GDM1 (cell line): ENCODE results near the gene LHFPL3.
"Not testable (repeated sequence)": the region's sequence is repeated elsewhere in the genome, so short reads cannot be mapped to it uniquely, and the experiment has no call there.

Experiments
- DNase-seq: peaks from one replicate; lab custom pipeline; 2025; lab: John Stamatoyannopoulos, UW

LHFPL3 gene

GRCh38 chr7:104595591-104595990 is 267.2 kb downstream of the LHFPL3 start:
- not testable (repeated sequence) for DNase-seq

DNA sequence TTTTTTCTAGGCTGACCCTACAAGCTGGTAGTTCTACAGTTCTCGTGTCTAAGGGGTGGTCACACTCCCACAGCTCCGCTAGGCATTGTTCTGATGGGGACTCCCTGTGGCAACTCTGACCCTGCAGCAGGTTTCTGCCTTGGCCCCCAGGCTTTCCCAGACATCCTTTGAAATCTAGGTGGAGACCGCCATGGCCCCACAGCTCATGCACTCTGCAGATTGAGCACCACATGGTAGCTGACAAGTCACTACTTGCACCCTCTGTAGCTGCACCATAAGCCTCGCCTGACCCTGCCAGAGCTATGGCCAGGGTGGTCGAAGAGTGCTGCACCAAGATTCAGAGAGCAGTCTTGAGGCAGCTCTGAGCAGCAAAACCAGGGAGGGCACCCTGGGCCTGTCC is 275.6 kb downstream of the LHFPL3 start:
- DNase-seq: no peak

- DNase-seq: no peak
These were observed 276.3 kb downstream of the LHFPL3 start for GRCh38 chr7:104604706-104605105.

- DNase-seq: no peak
These were observed 292.9 kb downstream of the LHFPL3 start for GRCh38 chr7:104621321-104621720.

- no peak for DNase-seq
These were observed 297.6 kb downstream of the LHFPL3 start for GRCh38 chr7:104625956-104626355.

DNA sequence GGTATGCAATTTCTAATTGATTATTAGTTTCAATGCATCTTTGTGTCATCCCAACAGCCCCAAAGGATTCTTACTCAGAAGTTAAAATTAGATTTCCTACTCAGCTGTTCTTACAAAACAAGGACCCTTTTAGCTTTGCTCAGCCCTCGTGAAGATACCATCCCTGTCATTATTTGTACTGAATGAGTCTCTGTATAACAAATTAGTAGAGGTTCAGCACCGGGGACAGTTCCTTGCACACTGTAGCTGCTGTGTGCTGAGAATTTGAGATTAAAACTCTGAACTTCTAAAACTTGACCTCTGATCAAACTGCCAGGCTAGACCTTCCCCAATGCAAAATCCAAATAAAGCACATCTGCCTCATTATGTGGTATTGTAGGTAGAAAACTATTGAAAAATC is 299.1 kb downstream of the LHFPL3 start:
- DNase-seq: no peak

DNA sequence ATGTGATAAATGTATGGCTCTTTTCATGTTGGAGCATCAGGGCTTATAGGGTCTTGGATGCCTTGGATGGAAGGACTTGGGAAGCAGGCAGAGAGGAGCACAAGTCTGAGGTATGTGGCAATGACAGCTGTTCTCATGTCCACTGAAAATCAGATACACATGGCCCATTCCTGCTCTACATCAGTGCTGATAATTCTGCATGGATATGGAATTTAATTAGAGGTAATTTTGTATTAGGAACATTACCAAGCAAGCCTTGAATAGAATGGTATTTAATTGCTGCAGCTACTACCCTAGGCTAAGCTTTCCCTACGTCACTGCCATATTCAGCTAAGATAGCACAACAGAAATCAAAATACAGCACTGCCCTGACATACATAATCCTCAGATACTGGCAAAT is 299.6 kb downstream of the LHFPL3 start:
- DNase-seq: no peak

GRCh38 chr7:104629408-104629807 is 301.0 kb downstream of the LHFPL3 start:
- DNase-seq: no peak

- DNase-seq: no peak
These were observed 312.1 kb downstream of the LHFPL3 start for GRCh38 chr7:104640506-104640905.

- DNase-seq: no peak
These were observed 314.2 kb downstream of the LHFPL3 start for GRCh38 chr7:104642560-104642959.

DNA sequence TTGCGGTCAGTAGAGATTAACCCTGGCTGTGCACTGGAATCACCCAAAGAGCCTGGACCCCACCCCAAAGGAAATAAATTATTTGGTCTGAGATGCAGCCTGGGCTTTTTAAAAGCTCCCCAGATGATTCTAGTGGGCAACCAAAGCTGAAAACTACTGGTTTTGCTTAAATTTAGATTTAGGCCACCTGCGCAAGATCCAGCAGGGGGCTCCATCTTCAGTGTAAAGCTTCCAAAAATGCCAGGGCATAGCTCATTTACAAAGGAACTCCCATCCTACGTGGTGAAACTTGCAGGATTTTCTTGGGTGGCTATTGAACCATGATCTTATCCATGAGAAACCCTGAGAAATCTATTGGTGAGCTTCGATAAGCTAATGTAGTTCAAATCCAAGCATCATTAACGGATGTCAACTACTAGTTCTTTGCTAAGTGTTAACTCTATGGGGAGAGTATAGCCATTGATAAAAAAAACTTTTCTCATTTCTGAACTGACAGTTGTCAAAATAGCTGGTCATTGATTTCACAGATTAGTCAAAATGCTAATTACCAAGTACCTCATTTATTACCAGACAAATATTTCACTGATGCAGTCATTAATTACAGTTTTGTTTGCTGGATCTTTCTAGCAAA is 315.3 kb downstream of the LHFPL3 start:
- no peak for DNase-seq

DNA sequence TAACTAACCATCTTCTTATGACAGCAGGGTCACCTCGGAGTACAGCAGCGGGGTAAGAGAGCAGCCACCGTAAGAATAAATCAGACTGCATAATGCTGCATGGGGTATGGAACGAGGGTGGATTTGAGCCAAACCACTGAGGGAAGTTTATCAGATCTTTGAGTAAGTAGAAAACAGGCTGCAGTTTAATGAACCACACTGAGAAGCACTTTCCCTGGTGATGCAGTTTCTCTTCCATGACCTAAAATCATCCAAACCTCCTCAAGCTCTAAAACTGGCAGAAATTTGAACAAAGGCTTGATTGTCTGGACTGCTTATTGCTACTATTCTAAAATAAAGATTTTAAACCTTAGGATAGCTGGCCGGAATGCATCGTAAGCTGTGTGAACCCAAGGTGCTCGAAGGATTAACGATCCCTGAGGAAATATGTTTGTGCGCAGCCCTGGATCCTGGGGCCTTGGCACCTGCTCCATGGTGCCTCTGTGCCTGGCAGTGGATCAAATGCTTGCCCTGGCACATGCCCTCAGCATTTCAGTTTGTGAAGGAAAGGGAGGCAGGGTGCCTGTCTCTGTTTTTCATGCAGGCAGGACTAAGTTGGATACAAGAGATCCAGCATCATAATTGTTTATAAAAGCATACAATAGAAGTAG is 322.7 kb downstream of the LHFPL3 start:
- no peak for DNase-seq

DNA sequence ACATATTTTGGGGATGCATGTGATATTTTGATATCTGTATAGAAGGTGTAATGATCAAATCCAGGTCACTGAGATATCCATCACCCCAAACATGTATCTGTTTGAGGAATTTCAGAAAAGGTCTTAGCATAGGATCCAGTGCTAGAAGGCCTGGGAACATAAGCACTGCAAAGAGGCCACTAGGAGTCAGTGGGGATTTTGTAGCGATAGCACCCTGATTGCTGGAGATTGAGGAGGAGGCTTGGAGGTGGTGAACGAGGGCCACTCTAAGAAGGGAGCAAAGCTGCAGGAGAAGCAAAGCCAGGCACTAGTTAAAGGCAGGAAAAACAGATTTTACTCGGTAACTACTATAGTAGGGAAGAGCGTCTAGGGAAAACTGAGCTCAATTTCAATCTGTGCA is 324.0 kb downstream of the LHFPL3 start:
- DNase-seq: no peak

DNA sequence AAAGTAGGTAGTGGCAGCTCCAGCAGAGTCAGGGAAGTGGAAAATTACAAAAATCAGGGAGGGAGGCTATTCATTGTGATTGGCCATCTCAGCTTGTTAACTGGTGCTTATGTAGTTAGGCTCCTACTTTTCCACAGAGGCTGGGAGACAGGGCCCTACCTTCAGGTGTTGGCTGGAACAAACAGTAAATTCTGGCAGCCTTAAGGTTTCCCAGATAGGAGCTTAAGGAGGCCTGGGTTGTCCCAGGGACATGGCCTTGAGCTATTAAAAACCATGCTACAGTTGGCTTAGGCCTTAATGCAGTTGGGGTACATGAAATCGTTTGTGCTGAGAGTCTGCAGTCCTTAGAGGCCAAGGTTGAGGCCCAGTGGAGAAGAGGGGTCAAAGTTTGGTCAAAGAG is 324.5 kb downstream of the LHFPL3 start:
- DNase-seq: no peak

DNA sequence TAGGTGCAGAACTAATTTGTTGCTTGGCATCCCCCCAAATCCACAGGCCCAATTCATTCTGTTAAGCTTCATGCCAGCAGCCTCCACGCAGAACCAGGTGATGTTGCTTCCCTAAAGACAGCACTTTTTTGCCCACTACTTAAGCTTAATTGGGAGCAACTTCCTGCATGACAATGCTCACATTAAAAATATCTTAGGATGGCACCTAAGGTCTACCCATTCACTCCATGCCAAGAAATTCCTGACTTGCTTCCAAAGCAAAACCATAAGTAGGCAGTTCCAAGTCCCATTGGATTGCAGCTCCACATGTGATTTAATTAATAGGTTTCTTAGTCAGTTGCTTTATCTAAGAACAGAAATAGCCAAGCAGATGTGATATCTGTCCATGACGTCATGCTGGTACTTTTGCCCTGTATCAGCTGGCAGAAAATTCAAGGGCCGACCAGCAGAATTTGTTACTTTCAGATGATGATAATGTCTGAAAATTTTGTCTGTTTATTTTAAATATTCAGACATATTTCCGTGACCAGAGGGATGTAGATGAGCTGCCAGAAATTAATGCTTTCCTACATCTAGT is 325.5 kb downstream of the LHFPL3 start:
- no peak for DNase-seq

DNA sequence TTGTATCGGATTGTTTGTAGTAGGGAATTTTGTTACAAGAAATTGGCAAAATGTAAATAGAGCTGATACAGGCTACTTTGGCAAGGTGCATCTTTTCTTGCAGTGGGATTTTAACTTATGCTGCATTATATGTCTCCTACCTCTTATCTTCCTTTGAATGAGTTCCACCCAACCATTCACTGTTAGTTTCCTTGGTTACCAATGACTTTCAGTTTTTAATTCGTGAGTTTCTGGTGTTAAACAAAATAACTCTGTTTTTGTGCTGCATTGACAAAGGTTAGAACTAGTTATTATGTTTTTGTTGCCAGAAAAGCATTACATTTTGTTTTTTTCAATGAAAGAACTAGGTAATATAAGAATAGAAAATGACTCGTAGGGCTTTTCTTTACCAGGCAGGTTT is 327.2 kb downstream of the LHFPL3 start:
- no peak for DNase-seq

DNA sequence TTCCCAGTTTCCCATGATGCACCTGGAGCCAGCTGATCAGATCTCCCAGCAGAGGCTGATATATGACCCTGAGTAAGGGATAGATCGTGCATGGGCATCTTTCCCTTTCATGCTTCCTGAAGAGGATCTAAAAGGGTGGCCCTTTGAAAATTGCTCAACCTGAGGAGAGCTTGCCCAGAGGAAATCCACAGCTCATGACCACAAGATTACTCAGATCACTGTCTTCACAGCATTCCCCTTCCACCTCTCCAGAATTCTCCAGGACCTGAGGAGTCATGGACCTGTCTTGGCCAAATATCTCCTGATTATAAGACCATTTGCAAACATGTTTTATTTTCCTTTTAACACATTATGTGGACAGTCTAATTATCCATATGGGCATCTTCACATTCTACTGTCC is 328.1 kb downstream of the LHFPL3 start:
- no peak for DNase-seq

- DNase-seq: no peak
These were observed 328.7 kb downstream of the LHFPL3 start for GRCh38 chr7:104657134-104657533.

- no peak for DNase-seq
These were observed 333.2 kb downstream of the LHFPL3 start for GRCh38 chr7:104661575-104661974.

GRCh38 chr7:104664648-104665047 is 336.2 kb downstream of the LHFPL3 start:
- DNase-seq: no peak

GRCh38 chr7:104677587-104677986 is 349.2 kb downstream of the LHFPL3 start:
- no peak for DNase-seq

- no peak for DNase-seq
These were observed 350.7 kb downstream of the LHFPL3 start for GRCh38 chr7:104679085-104679484.

- no peak for DNase-seq
These were observed 357.9 kb downstream of the LHFPL3 start for GRCh38 chr7:104686286-104686685.

GRCh38 chr7:104694710-104695109 is 366.3 kb downstream of the LHFPL3 start:
- no peak for DNase-seq
